GM19239 (cell line): ENCODE data around the gene PDXDC1.
"Not testable (repeated sequence)": the region's sequence is repeated elsewhere in the genome, so short reads cannot be mapped to it uniquely, and the experiment has no call there.

Source experiments
- DNase-seq: peaks from one replicate; pipeline ENCODE4 v3.0.0; 2011; ENCODE audit warnings: low spot score; ENCODE audit not compliant: insufficient read length
- FAIRE-seq: peaks from 2 replicates; lab custom pipeline; 2011; peaks lifted over from hg19 to GRCh38; lab: Jason Lieb, UNC

The PDXDC1 gene

DNA sequence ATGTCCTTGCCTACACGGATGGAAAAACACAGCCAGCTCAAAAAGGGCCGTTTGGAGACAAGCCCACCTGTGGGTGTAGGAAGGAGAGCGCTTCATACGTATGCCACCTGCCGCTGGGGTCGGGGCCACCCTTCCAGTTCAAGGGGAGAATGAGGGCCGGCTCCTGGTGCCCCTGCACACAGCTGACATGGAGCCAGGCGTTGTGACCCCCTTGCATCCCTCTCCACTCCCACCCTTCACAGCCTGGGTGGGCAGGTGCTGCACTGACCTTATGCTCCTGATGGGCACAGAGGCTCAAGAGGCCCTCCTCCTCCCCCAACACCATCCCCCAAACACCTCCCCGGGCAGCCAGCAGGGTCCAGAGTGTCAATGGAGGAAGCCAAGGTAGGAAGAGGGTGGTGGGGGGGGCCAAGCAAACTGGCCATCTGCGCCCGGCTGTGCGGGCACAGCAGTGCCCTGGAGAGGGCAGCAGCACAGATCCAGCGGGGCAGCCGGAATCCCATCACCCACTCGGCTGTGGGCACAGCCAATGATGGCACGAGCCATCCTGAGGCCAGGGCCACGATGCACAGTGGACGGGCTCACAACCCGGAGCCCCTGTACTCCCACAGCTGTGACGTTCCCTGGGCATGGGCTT is 170.1 kb downstream of the PDXDC1 start:
- FAIRE-seq, DNase-seq: not testable (repeated sequence)

DNA sequence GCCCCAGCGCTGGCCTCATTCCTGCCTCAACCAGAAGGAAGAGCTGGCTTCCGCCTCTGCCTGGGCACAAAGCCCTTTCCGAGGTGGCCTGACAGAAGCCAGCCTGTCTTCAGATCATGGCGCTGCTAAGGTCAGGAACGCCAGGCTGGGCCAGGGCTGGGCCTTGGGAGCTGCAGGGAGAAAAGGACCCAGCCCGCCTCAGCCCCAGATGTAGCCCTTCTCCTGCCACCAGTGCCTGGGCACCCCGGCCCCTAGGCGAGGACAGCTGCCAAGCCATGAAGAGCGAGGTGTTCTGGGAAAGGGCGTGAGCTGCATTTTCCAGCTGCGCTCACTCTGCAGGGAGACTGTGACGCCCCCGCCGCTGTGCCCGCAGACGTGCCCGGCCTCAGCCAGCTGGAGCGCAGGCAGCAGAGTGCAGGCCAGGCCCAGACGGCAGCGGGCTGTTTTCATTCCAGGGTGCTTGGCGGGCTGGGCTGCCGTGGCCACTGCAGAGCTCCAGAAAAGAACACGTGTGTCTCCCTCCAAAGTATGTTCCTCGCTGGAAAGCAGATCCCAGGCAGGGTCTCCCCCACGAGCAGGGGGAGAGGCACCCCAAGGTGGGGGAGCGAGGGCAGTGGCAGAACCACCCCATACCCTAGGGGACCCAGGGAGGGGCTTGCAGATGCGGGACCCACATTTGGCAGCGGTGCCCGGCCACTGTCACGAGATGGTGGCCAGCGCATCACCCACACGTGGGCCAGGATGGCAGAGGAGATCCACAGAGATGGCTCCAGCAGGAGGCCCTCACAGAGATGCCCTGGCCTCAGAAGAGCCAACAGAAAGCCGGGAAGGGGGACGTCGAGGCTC is 170.8 kb downstream of the PDXDC1 start:
- not testable (repeated sequence) for FAIRE-seq

DNA sequence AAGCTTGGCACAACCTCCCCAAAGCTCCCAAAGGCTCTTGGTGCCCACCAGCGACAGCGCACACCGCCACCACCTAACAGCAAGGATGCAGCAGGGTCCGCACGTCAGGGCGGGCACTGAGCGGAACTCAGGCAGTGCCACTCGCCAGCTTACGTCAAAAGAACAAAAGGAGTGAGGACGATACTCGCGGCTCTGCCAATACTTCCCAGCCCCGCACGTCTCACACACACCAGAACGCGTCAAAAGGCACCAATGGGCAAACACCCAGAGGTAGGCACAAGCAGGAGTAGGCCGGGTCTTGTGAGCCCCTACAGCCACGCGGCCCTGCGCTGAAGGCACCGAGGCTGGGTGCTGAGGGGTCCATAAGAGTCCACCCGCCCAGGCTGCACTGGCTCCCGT is 171.4 kb downstream of the PDXDC1 start:
- DNase-seq, FAIRE-seq: not testable (repeated sequence)

More for the DNA sequence above, 170.8 kb downstream of the PDXDC1 start:
- not testable (repeated sequence) for DNase-seq

DNA sequence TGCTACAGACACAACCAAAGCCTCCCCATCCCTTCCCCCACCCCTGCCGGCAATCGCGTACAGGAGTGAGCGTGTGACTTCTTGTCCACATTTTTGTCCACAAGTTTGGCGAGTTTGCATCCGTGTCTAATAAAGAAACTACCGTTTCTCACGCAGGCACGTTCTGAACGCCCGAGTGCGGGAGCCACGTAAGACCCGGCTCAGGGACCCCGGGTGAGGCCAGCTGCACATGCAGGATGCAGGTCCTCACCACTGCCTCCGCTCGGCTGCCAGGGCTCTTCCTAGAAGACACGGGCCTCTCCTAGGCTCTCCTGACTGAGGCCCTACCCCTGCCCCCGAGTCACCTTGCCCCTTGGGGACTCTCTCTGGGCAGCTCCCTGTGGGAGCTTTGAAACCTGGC is 174.0 kb downstream of the PDXDC1 start:
- not testable (repeated sequence) for DNase-seq, FAIRE-seq

DNA sequence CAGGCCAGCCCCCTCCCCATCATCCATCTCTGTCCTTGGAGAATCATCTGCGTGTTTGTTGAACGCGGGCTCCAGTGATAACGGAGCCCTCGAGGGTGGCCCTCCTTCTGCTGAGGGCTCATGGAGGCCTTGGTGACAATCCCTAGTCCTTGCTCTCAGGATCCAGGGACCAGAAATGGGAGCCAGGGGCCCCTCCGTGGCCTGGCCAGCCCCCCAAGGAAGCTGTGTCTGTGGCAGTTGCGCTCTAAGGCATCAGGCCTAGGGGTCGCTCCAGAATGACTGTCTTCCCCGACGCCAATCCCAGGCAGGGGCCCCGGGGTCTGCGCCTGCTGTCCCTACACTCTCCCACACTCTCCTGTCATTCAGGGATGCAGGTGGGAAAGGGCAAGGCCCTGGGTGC is 174.4 kb downstream of the PDXDC1 start:
- not testable (repeated sequence) for DNase-seq, FAIRE-seq

DNA sequence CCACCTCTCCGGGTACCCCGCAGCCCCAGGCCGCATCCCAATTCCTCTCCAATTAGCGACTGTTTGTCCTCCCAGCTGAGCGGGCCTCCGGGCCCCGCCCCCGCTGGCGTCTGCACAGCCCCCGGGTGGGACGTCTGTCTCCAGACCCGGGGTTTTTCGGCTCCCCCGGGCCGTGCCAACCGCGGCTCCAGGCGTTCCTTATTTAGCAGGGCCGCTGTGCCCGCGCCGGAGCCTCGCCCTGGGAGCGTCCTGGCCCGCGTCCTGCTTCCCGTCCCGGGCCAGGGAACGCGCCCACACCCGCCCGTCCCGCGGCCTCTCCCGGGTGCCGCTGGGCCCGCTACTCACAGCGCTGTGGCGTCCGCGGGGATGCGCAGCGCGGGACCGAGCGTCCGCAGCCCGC is 179.2 kb downstream of the PDXDC1 start:
- FAIRE-seq, DNase-seq: not testable (repeated sequence)

DNA sequence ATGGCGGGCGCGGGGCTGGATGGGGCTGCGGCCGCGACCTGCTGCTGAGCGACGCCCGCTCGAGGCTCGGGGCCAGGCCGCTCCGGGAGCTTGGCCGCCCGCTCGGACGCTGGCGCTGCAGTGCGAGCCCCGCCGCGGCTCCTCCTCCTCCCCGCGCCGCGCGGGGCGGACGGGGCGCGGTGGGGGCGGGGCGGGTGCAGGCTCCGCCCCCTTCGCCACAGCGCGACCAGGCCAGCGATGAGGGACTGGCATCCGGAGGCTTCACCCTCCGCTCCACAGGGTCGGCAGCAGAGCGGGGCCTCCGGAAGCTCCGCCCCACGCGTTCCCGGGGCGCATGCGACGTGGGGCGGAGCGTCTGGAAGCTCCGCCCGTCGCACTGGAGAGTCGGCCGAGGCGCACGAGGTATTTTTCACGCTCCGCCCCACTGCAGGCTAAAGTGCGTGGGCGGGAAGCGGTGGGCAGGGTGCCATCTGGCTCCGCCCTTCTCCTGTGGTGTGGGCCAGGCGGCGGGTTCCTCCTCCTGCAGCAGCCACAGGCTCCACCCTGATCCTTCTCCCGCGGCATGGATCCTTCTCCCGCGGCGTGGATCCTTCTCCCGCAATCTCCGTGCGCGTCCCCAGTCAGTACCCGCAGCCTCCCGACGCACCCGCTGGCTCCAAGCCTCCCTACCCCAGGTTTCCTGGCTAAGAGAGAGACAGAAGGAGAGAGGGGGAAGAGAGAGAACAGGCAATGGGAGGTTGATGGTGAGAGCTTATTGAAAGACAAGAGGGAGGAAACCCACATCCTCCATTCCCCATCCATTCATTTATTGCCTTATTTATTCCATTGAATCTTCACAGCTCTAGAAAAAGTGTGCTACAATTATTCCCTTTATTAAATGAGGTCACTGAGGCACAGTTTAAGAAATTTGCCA is 180.1 kb downstream of the PDXDC1 start:
- DNase-seq: peak; percentile 84
- FAIRE-seq: not testable (repeated sequence)

DNA sequence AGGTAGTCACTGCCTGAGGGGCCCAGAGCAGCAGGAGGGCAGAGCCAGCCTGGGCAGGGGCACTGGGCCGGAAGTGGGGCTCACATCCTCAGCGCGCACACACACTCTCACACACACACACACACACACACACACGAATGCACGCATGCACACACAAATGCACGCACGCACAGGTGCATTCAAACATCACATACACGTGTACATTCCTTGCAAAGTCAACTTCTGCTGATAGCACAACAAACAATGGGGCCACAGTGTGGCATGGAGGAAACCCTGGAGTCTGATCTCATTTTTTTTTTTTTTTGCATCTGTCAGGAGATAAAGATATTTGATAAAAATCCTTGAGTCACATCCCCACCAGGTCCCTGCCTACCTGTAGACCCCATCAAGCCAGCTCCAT is 182.8 kb downstream of the PDXDC1 start:
- DNase-seq, FAIRE-seq: not testable (repeated sequence)

DNA sequence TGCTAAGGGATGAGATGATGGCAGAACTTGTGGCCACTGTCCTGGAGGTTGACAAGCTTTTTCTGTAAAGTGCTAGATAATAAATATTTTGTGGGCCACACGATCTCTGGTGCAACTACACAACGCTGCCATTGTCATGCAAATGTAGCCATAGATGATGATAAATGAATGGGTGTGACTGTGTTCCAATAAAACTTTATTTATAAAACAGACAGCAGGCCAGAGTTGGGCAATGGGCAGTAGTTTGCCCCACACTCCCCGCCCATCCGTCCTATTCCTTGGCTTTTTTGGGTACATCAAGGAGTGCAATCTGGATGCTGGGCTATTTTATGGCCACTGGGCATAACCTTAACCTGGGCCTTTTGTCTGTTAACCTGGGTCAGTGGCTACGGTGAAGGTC is 184.8 kb downstream of the PDXDC1 start:
- FAIRE-seq, DNase-seq: not testable (repeated sequence)

DNA sequence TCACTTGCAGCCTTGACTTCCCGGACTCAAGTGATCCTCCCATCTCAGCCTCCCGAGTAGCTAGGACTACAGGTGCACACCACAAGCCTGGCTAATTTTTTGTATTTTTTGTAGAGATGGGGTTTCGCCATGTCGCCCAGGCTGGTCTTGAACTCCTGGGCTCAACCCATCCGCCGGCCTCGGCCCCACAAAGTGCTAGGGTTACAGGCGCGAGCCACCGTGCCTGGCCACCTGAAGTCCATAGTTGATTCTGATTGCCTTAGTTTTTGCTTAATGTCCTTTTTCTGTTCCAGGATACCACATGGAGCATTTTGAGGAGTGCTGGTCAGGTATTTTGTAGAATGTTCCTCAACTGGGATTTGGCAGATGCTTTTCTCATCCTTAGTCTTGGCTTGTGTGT is 185.7 kb downstream of the PDXDC1 start:
- DNase-seq, FAIRE-seq: not testable (repeated sequence)

DNA sequence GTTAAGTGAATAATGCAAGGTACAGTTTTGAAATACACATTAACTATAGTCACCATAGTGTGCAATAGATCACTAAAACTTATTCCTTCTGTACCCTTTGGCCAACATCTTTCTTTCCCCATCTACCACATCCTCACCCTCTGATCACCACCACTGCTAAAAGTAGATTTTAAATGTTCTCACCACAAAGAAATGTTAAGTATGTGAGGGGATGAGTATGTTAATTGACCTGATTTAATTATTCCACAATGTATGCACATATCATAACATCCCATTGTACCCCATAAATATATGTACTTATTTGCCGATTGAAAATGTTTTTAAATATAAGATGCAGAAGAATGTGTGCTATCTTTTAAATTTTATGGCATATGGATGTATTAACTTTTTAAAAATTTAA is 188.2 kb downstream of the PDXDC1 start:
- FAIRE-seq, DNase-seq: not testable (repeated sequence)

DNA sequence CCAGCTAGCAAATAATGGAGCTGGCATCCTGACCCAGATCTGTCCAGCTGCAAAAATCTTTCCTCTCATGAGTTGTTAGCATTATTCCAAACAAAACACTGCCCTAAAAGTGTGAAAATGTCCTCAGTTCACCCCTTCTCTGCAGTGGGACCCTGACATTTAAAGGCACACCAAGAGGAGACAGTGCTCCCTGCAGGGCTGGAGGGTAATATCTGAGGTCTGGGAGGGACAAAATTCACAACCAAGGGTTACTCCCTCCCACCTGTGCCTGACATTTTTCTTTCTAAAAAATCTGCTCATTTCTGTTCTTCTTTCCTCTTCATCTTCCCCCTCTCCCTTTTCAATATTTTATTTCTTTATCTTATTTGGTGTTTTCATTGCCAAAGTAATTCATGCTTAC is 191.4 kb downstream of the PDXDC1 start:
- not testable (repeated sequence) for DNase-seq, FAIRE-seq

DNA sequence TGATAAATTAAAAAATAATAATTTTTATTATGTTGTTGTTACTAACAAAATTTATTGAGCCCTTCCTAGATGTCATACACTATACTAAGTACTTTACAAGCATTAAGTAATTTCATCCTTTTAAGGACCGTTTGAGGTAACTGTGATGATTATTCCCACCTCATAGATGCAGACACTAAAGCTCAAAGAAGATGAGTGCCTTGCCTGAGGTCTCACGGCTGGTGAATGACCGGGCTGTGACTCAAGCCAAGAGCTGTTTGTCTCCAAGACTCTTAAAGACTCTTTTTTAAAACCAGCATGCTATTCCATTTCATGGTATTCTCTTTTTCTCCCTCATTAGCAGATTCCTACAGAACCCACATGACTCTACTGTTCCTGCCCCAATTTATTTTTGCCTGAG is 193.5 kb downstream of the PDXDC1 start:
- FAIRE-seq, DNase-seq: not testable (repeated sequence)

DNA sequence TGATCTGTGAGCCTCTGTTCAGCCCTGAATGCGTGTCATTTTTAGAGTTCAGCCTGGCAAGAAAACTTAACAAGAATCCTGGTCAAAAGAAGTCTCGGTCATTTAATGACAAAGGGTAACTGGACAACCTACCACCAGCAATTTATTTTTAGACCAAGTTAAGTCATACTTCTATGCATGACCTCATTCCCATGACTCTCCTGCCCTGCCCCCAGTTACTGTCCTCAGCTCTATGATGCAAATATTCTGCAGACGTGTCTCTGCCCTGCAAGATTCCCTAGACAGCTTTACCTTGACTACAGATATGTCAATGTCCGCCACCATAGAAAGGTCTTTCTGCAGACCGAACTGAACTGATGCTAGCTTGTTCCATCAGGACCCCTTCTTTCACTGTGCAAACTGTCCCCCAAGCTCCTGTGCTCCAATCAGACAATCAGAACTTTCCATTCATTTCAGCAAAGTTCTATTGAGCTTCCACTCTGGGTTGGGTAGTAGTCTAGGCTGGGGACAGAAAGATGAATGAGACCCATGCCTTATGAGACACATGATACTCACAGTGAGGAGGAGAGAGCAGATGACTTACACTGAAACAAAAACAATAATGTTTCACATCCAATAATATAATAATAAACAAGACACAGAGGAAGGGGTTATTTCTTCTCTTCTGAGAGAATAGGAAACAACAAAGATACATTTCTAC is 194.3 kb downstream of the PDXDC1 start:
- FAIRE-seq: not testable (repeated sequence)

DNA sequence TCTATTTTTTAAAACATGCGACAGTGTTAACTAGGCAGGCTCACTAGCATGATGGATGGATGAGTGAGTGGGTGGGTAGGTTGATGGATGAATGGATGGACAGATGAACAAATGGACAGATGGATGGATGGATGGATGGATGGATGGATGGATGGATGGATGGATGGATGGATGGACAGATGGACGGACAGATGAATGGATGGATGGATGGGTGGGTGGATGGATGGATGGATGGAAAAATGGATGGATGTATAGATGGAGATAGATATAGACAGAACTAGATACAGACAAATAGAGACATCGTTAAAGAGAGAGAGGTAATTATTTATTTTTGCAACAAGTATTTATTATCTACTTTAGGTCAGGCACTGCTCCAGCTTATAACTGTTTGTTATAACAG is 205.1 kb downstream of the PDXDC1 start:
- DNase-seq, FAIRE-seq: not testable (repeated sequence)

More for the DNA sequence above, 194.3 kb downstream of the PDXDC1 start:
- not testable (repeated sequence) for DNase-seq

DNA sequence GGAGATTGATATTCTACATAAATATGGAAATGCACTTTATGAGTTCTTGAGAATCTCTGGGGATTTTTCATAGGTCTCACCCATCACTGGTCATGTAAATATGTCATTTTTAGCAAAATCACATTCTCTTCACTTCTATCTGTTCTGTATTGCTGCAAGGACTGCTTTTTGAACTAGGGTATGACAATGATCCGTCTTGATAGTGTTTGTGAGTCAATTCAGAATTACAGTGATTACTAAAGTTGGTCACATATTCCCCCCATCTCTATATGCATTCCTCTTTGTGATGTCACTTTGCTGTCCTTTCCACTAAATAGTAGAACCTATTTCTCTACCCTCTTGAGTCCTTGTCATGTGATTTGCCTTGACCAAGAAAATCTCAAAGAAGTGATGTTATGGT is 206.1 kb downstream of the PDXDC1 start:
- DNase-seq, FAIRE-seq: not testable (repeated sequence)

DNA sequence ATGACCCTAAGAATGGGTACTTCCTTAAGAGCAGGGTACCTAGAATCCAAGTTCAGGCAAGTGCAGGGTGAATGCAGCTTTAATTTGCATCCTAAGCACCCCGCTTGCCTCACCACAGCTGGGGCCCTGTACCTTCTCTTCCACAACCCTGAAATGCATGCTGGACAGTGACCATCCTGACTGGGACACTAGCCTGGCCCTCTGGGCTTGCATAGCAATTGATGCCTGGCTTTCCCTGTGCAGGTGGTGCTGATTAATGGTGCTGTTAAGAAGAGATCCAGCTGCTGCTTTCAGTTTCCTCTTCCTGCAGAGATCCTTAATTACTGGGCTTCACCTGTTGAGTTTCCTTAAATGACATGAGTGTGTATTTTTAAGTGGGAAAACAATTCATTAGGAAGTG is 209.2 kb downstream of the PDXDC1 start:
- not testable (repeated sequence) for FAIRE-seq, DNase-seq
